ENCODE data around the gene FOLR2.

- TF ChIP-seq, protein P1, sequence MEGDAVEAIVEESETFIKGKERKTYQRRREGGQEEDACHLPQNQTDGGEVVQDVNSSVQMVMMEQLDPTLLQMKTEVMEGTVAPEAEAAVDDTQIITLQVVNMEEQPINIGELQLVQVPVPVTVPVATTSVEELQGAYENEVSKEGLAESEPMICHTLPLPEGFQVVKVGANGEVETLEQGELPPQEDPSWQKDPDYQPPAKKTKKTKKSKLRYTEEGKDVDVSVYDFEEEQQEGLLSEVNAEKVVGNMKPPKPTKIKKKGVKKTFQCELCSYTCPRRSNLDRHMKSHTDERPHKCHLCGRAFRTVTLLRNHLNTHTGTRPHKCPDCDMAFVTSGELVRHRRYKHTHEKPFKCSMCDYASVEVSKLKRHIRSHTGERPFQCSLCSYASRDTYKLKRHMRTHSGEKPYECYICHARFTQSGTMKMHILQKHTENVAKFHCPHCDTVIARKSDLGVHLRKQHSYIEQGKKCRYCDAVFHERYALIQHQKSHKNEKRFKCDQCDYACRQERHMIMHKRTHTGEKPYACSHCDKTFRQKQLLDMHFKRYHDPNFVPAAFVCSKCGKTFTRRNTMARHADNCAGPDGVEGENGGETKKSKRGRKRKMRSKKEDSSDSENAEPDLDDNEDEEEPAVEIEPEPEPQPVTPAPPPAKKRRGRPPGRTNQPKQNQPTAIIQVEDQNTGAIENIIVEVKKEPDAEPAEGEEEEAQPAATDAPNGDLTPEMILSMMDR (IDR thresholded peaks at IDR 0.05; ENCODE audit: insufficient read depth, low read length, poor library complexity, severe bottlenecking): no peak
- TF ChIP-seq EZH2phosphoT487 (conservative IDR thresholded peaks at IDR 0.05; ENCODE audit: low read length): no peak
Measured at GRCh38 chr11:72230764-72231365, 14.3 kb downstream of the FOLR2 start.
